Middle frontal gyrus (tissue), 1 donor: ENCODE results near the gene CORO1C.

Experiments used
- DNase-seq: peaks from one replicate; pipeline ENCODE4 v3.0.0-alpha.2; 2015; ENCODE audit warnings: low spot score; ENCODE audit errors: extremely low spot score

Gene CORO1C

DNA sequence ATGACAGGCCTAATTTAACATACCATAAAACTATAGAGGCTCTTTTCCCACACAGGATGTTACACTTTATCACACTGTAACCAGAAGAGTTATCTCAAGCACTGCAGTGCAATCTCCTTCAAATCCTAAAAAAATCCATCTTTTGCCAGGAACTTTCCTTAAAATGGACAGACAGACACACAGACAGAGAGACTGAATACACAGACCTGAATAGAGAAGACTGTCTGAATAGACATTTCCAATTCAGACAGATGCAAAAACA is 6.5 kb downstream of the CORO1C start:
- DNase-seq: no peak

DNA sequence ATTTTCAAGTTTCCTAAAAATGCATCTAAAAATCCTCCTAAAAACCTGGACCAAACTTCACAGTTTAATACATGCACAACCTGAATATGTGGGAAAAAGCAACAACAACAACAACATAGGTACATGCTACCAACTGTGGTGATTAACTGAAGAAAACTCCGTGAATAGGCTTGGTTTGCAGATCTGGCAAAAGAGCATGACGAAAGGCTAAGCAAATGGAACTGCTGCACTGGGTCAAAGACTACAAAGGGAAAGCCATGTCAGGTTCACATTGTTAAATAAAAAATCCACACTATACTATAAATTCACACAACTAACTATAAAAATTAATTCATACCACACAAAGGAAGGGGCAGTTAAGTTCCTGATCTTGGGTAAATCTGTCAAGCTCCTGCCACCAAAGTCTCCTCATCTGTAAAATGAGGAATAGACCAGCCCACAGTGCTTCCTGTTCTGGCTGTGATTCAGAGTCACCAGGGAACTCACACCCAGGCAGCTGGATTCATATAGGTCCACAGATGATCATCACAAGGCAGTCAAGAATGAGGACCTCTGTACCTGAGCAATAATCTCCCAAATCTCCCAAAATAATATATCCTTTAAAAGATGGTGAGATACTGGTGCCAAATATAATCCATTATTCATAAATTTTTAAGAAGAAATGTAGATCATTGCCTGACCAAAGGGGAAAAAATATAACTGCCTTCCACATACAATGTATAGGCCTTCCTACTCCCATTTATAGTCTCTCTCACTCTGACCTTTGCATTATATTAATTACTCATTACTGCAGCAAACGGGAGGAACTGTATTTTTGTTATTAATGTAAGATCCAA is 7.0 kb downstream of the CORO1C start:
- DNase-seq: no peak

DNA sequence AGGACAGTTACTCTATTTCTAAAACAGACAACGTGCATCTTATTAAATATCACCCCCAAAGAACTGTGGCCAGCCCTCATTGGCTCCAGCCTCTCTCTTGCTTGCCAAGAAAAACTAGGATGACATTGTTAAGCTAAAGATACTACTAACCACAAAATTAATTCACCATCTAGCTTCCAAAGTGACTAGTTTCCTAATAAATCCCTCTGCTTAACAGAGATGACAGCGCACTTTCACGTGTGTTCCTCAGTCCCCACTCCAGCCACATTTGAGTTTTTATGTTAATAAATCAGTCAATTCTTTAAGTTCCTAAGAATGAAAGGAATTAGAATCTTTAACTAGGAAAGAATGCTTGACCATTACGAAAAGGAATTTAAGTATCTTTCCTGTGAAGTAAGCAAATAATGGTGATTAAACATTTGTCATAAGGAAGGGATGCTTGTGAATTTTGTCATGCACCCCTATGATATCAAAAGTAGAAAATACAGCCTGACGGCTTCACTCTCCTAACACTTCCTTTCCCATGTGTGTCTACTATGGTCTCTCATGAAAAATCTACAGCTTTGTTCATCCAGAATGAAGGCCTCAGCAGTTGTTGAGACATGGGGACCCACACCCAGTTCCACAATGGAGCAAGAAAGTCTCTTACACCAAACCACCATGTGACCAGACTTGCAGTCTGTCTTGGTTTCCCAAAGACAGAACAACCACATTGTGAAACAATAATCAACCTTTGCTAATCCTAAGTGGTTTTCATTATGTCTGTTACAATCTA is 8.1 kb downstream of the CORO1C start:
- DNase-seq: no peak

DNA sequence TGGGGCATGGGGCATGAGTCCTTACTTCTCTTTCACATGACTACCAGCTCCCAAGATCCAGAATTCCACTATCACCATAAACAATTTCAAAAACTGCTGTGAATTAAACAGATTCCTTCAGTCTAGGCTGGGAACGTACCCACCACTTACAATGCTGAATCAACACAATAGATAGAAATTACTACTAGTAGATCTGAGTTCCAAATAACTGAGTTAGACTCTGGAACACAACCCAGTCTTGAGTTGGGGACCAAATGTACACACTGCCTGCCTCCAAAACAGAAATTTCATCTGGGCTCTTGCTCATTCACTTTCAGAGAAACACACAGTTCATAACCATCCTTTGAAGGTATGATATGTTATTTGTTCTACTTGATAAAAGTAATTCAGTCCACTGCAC is 8.9 kb downstream of the CORO1C start:
- DNase-seq: no peak

DNA sequence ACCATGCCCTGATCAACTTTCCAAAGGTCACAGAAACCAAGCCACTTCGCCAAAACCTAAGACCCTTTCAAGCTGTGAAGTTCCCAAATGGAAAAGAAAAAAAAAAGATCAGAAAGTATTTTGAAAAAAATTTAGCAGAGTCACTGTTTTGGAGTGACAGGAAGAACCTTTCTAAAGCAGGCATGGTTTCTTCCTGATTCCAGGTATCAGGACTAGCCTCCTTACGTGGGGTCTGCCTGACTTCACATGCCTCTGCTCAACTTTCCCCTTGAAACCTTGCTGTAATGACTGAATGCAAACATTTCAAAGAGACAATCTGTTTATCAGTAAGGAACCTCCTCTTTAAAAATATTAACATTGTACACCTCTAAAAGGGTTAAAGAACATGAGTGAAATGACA is 9.5 kb downstream of the CORO1C start:
- DNase-seq: no peak

DNA sequence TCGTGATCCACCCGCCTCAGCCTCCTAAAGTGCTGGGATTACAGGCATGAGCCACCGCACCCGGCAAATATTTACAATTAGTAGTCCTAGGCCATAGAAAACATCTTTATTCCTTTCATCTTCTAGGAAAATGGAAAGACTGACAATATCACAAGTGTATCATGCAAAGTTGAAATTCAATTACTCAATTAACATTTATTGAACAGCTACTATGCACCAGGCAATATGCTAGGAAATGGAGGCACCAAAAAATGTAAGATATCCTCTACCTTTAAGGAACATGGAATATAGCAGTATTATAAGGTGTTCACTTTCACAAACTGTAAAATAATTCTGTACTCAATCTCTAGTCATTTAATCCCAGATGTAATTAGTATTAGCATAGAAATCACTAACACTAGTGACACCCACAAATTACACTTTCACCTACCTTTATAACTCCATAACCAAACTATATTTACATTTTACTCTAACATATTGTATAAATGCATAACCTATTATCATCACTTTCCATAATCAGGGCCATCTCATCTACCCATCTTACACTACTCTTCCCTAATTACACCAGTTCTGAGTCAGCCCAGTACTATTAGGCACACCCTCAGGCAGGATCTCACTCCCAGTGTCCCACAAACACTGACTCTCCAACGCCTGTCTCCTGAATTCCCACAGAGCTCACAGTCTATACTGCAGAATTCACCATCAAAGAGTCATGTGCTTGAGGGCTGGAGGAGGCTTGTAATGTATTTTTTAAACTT is 10.4 kb downstream of the CORO1C start:
- no peak for DNase-seq

DNA sequence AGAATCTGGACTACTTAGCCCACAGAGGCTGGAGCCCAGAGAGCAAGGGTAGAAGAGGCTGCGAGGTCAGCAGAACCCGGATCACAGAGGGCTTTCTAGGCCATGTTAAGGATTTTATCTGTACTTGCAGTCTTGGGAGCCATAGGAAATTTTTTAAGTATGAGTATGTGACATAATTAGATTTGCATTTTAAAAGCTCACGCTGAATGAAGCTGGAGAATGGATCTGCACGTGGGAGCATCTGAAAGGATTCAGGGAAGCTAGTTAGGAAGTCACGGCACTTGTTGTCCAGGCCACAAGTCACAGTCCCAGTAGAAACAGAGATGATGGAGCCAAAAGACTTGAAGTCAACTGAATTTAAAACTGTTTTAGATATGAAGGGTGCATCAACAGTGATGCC is 14.1 kb downstream of the CORO1C start:
- DNase-seq: no peak

DNA sequence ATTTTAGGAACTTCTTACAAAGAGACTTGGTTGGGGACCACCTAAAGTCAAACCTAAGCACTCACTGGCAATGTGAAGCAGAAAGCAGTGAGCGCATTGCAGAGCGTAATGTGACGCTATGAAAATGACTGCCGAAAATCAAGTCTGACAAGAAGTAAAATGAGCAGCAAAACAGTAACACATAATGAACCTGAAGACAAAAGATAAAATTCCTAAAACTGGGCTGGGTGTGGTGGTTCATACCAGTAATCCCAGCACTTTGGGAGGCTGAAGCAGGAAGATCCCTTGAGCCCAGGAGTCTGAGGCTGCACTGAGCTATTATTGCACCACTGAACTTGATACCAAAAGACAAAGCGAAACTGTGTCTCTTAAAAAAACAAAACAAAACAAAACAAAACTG is 16.5 kb downstream of the CORO1C start:
- no peak for DNase-seq

DNA sequence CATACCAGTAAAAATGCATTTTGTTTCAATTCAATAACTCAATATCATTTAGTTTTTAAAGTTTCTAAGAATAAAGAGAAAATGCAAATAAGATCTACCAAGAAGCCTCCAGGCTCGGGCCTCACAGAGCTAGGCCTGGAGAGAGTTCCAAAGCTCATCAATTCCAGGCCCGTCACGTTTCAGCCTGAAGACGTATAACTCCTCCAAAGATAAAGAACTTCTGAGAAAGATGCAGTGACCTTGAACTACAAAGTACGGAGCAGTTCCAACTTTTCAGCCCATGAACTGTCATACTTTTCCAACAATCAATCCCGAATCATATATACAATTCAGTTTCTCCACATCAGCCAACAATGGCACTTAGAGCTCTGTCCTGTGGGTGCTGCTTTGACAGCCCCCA is 17.8 kb downstream of the CORO1C start:
- DNase-seq: no peak

DNA sequence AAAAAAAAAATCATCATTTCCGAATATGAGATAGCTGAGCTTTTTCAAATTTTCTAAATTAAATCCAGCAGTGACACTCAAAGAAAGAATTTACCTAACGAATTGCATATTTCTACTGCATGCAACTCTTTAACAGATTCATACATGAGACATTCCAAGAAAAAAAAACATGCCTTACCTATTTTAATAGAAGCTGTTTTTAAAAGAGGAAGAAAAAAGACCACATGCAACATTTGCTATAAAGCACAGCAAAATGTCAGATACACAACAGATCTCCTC is 18.5 kb downstream of the CORO1C start:
- DNase-seq: no peak

DNA sequence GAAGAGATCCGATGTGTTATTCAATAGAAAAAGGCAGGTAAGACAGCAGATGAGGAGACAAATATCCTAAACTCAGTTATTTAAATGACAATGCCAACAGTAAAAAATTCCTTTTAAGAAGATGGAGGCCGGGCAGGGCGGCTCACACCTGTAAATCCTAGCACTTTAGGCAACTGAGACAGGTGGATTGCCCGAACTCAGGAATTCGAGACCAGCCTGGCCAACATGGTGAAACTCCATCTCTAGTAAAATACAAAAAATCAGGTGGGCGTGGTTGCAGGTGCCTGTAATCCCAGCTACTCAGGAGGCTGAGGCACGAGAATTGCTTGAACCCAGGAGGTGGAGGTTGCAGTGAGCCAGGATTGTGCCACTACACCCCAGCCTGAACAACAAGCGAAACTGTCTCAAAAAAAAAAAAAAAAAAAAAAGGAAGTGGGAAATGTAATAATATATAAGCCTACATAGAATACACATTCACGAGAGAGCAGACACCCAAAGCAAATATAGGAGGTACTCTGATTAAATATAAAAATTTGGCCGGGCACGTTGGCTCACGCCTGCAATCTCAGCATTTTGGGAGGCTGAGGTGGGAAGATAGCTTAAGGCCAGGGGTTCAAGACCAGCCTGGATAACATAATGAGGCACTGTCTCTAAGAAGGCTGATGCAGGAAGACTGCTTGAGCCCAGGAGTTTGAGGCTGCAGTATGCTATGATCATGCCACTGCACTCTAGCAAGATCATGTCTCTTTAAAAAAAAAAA is 19.0 kb downstream of the CORO1C start:
- DNase-seq: no peak

DNA sequence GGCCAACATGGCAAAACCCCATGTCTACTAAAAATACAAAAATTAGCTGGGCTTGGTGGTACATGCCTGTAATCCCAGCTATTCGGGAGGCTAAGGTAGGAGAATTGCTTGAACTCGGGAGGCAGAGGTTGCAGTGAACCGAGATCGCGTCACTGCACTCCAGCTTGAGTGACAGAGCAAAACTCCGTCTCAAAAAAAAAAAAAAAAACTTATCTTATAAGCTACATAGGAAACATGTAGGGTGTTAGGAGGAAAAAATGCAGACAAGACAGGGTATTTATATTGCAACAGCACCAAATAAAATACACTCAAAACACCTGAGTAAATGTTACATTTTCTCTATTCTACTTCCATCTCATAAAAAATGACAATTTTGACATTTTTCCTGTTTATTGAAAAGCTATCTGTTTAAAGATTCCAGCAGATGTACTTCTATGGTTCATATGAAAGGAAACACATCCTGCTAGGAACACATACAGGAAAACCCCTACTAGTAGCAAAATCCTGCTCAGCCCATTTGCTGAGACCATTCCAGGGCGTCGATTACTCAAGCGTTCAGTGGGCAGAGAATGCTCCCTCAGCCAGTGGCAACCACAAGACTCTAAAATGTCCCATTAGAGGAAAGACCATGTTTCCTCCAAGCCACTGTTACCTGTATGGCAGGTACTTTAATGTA is 19.7 kb downstream of the CORO1C start:
- DNase-seq: no peak

DNA sequence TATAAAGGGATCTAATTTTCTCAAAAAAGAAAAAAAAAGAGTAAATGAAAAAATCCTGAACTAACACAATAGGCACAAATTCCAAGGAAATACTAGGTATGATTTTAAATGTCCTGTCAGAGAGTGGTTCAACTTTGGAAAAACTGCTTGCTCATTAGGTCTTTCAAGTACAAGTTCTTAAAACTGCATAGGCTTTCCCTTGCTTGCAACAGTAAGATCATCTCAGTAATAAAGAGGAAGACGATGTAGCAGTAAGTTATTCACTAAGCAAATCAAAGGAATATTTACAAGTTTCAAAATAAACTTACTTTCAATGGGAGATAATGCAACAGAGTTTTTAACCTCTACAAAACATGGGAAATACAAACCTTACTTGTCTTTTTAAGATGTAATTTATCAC is 21.6 kb downstream of the CORO1C start:
- DNase-seq: no peak

DNA sequence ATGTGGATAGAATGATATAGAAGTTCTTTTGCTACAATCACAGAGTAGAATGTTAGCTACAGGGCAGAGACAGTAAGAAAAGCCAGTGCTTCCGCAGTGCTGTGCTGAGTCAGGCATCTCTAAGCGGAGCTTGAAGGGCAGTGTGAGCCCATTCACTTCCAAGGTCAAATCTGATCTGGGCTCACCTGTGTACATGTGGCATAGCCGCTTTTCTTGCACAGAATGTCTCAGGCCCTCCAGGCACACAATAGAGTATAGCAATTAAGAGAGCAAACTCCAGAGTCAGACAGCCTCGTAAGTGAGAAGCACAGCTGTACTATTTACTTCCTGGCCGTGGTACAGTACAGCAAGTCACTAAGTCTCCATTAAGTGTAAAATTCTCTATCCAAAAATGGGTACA is 26.8 kb downstream of the CORO1C start:
- no peak for DNase-seq

DNA sequence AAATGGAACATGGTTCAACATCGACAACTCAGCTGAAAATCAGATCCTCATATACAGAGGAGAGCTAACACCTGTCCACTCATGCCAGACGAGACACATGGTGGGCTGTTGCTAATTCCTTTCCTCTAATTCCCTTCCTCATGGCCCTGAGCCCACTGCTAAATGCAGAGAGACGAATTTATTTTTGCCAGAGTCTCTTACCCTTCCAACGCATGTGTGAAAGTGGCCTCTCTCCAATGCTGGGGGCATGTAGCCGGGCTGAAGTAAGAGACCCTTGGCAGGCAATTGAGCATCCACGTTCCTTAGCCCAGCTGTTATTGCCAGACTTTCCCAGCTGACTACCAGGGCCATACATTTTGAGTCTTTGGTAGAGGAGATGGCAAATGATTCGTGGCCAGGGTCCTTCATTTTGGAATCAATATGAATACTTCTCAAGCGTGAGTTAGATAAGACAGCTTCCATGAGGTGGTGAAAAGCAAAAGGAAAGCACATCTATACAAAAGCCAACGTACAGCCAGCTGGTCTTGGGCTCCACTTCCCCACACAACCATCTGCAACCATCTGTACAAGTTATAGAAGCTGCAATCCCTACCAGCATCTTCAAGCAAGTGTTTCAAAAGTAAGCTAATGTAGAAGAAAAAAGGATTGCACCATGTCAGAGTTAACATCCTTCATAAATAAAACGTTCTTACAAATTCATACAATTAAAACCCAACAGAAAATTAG is 28.6 kb downstream of the CORO1C start:
- DNase-seq: no peak

DNA sequence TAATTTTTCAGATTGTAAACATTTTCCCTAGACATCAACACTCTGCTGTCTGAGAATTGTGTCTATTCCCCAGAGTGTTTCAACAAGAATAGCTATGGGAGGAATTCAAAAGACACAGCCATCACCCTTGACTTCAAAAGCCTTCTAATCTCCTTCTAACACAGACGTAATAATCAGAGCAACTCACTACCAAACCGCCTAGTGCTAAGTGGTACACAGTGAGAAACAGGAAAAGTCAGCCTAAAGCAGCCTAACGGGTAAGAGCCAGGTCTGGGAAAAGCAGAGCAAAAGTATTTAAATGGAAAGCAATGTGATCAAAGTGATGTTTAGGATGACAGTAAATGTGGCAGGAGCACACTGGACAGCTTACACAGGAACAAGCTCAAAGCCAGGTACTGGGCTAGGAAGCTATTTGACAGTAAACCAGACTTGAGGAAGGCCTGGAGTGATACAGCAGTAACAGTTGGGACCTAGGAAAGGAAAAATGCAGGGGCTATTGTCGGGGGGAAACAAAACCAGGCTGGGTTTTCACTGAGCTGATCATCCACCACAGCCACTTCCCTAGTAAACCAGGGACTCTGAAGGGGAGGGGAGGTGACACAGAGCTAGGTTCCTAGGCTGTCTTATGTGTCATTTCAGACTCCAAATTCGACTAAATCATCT is 29.4 kb downstream of the CORO1C start:
- DNase-seq: no peak

DNA sequence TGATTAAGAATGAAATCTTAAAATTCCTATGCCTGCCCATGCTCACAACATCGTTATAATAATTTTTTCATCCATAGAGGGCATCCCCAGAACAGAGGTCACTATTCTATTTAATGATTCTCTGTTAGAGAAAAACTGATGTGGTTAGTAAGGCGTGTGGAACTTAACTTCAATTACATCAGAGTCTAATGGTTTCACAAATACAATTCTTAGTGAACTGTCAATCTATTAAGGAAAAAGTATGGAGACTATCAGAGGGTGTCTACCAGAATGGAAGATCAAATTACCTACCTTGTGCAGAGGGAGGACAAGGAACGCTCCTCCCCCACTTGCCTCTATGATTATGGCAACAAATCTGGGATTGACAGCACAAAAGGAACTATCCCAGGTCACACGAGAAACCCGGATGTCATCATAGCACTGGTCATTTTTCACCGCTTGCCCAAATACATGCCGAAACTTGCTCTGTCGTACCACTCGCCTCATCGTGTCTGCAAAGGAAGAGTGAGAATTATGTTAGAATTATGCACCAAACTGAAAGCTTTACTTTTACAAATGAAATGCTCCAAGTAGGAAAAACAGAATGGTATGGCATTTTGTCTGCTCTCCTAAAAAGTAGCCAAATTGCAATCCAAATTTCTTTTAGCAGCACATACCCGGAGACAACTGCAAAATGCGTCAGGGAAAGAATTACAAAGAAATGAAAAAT is 30.3 kb downstream of the CORO1C start:
- DNase-seq: no peak

DNA sequence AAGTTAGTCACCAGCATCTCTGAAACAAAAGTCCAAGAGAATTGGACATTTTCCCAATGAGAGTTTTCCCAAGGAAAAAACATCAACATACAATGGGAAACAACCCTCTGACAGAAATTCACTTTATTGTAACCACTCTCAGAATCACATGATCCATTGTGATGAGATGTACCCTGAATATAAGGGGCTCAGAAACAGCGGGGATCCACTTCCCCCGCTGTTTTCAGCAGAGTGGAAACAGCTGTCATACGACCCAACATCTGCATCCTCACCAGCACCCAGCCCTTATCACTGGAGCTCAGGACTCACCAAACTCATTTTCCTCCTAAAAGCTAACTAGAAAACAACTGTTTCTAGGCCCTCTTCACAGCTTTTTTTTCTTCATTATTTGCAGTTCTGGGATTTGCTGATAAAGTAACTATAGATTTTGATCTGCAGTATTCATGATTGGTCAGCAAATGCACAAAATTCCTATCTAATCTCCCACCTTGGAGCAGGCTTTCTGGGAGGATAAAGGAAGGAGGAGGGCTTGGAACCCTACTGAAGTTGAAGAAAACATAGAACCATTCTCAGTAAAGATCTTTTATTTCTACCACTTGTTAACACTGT is 31.3 kb downstream of the CORO1C start:
- no peak for DNase-seq

DNA sequence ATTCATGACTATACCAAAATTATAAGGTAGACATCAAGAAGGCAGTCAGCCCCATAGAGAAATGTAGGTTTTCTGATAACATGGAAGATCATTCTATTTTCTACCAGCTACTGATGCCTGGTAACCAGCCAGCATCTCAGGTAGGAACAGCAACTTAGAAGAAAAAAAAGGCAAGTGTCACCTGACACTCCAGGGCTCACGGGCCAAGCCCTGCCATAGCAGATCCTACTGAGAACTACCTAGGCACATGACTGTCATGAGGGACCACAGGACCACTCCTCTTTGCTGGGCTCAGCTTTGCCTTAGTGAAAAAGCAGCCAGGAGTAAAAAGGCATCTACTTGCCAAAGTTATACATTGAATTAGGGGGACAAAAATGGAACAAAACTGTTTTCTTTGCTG is 33.4 kb downstream of the CORO1C start:
- DNase-seq: no peak
